GM12801 (cell line): ENCODE results near the gene MAGEB10.

Experiments used
- TF ChIP-seq, protein P1 (sequence below): IDR thresholded peaks from one replicate; pipeline ENCODE4 v1.5.1; 2011; ENCODE audit warnings: control low read depth; ENCODE audit not compliant: insufficient read length; ENCODE audit errors: extremely low read depth

Gene MAGEB10, protein sequence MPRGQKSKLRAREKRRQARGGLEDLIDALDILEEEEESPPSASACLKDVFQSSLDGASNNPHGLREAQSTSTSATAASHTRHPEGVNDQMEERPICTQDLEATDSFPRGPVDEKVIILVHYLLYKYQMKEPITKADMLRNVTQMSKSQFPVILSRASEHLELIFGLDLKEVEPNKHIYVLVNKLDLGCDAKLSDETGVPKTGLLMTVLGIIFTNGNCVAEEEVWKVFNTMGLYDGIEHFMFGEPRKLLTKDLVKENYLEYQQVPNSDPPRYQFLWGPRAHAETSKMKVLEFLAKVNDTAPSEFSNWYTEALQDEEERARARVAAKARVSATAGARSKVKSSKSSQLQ

DNA sequence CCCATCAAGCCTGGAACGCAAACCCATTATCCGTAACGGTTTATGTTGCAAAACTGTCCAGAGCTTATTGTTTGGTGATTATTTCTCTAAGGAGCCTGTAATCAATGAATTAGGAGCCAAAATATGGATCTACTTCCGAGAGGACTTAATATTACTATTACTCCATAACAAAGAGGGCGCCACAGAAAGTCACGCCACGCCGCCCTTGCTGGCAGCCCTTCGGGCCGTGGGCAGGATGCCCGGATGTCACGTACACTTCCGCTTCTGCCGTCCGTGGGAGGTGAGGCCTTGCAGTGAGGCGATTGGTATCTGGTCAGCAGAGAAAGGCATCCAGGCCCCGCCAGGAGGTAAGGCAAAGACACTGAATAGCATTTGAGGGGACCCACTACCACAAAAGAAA is at the start of gene MAGEB10:
Gene MAGEB10 (plus strand): TSS at position 301 of the 400 bp plus-strand sequence. CDS start 13,317 bp downstream, outside the sequence.
- TF ChIP-seq, protein P1, sequence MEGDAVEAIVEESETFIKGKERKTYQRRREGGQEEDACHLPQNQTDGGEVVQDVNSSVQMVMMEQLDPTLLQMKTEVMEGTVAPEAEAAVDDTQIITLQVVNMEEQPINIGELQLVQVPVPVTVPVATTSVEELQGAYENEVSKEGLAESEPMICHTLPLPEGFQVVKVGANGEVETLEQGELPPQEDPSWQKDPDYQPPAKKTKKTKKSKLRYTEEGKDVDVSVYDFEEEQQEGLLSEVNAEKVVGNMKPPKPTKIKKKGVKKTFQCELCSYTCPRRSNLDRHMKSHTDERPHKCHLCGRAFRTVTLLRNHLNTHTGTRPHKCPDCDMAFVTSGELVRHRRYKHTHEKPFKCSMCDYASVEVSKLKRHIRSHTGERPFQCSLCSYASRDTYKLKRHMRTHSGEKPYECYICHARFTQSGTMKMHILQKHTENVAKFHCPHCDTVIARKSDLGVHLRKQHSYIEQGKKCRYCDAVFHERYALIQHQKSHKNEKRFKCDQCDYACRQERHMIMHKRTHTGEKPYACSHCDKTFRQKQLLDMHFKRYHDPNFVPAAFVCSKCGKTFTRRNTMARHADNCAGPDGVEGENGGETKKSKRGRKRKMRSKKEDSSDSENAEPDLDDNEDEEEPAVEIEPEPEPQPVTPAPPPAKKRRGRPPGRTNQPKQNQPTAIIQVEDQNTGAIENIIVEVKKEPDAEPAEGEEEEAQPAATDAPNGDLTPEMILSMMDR: no peak

DNA sequence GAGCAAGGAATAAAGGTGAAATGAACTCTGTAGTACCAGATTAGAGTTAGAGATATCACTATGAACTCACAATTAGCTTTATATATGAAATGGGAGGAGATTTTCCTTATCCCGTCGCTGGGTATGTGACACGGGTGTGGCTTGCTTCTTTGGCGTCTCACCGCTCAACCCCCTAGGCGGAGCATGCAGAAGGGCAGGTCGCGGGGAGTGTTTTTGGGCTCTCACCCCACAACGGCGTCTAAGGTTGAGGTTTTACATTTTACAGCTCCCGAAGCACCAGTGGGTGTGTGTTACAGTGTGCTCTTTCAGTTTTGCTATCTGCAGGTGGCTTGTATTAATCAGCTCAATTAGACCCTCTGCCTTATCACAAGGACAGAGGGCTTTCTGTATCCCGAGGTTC is 42.1 kb upstream of the MAGEB10 start:
- TF ChIP-seq, protein P1: no peak

DNA sequence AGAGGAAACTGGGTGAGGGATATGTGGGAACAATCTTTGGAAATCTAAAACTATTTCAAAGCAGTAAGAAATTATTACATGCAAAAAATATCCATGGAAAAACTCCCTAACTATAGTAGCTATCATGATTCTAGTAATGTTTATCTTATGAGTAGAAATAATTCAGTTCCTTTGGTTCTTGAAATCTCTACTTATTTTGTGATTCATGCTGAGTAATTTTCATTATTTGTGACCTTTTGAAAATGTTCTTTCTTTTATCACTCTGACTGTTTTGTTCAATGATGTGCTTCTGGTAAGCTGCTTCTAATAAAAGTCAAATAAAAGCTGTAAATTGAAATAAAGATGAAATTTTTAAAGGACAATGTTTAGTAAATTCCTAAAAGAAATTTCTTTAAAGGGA is 40.4 kb upstream of the MAGEB10 start:
- TF ChIP-seq, protein P1: no peak

DNA sequence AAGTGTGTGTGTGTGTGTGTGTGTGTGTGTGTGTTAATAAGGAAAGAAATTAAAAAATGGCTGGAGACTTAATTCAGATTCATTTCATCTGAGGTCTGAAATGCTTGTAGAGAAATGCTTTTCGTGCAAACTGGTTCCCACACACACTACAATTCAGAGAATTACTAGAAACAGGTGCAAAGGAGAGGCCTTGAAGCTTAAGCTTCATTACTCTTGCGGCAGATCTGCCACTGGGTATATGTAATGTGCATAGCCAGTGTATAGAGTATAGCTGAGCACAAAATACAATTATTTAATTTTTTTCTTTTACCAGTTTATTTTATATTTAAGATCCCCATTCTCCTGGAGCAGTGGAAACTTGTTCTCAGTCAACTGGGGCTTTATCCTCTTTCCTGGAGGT is 31.8 kb upstream of the MAGEB10 start:
- TF ChIP-seq, protein P1: no peak

DNA sequence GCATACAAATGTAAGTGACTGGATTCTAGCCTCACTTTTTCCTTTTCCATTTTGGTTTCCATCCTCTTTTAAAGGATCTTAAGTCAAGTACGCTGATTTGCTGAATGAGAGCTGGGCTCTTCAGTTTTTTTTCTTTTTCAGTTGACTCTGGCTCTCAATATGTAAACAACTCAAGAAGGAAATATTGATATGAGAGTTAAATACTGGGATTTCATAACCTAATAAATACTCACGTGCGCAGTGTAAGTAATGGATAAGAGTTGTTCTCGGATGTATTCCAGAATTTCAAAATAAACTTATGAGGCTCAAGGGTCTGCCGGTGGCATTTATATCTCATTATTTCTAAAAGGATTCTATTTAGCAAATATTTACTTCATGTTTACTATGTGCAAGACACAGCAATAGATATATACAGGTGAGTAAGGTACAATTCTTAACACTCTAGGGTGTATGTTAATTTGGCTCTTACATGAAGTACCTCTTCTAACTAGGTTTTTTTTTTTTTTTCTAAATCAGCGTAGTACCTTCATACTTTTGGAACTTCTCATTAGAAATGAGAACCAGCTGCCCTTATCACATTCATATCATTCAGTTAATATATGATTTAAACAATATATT is 11.0 kb upstream of the MAGEB10 start:
- TF ChIP-seq, protein P1: no peak

DNA sequence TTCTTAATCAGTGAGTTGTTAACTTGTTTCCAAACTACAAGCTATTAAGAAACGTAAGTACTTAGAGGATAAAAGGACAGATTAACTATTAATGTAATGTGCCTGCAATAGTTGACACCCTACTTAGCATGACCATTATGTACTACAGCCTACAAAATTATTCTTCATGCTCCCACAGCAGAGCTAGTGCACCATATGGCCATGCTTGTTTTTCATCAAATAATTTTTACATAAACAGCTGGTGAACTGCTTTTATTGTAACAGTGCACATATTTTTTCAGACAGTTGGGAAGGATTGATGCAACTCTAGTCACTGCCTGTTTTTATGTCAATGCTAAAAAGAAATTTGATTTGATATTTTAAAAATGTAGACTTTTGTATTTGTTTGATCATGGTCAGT is 10.2 kb upstream of the MAGEB10 start:
- TF ChIP-seq, protein P1: no peak

DNA sequence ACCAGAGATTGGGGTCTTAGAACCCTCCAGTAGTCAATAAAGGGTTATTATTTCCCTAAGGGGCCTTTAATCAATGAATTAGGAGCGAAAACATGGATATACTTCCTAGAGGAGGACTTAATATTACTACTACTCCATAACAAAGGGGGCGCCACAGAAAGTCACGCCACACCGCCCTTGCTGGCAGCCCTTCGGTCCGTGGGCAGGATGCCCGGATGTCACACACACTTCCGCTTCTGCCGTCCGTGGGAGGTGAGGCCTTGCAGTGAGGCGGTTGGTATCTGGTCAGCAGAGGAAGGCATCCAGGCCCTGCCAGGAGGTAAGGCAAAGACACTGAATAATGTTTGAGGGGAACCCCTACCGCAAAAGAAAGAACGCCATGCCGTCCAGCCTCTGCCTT is 436 bp downstream of the MAGEB10 start:
- TF ChIP-seq, protein P1: no peak
